CD4-positive, alpha-beta T cell treated with Interleukin-1 beta for 1 hour (primary cell): ENCODE measurements around the gene ORC2.

Experiments
- DNase-seq, 2 donors: peaks; one replicate each; pipeline ENCODE4 v3.0.0-alpha.2; 2020 to 2022

Gene ORC2

DNA sequence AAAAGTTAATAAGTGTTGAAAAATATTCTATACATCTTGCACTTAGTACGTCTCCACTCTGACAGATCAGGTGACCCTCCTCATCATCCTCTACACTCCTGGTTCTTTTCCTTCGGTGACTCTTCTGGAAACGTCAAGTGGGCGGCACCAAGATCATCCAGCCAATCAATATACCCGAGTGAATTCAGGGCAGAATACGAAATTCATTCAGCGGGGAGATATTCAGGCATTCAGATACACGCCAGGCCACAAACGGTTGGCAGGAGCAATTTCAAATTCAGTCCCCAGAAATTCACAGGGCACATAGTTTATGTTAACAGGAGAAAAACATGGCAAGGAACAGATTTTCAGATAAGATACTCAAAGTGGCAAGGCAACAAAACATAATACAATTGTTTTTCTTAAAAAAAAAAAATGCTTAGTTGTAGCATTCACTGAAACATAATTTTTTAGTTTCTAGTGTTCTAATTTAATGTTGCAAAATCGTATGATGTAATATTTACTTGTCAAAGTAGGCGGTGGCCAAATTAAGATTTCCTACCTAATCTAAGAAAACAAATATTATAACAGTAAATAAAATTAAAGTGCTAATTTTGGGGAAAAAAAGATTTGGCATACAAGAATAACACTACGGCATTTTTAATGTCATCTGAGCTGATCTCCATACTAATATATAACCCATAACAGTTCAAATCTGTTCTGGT is 103.2 kb downstream of the ORC2 start:
- DNase-seq, result peak in 1 of 2 donors; percentile 51
